Measurements from ENCODE around the gene SBK3. TPM values are rescaled to one million over a fixed set of nuclear protein-coding genes. Genes with fewer than 3 reads are reported as not detected.
A peak's percentile ranks its signal among the peaks of the same experiment; 100 is the strongest.

The SBK3 gene
- total RNA-seq, 1 donor from 2014 or later, result 3.3 TPM

- no peak for DNase-seq (ENCODE audit: low spot score)
- Mint-ChIP-seq H3K9me3 (no peaks in the 10 kb centered on the region), H3K36me3 (no peaks in the 10 kb centered on the region), H3K4me3 (no peak overlapping the region), H3K27me3 (ENCODE audit: insufficient read depth, low read depth) (peaks cover 4% of the 10 kb centered on the region), H3K4me1 (peaks cover 9% of the 10 kb centered on the region), H3K27ac (no peak overlapping the region)
- Histone ChIP-seq H3K27ac (no peak overlapping the region), H3K79me2 (ENCODE audit: low read depth) (no peaks in the 10 kb centered on the region), H2AFZ (replicated peaks) (no peak overlapping the region), H3K36me3 (no peaks in the 10 kb centered on the region), H3K4me2 (no peak overlapping the region), H3K4me1 (peaks cover 17% of the 10 kb centered on the region), H3K27me3 (no peaks in the 10 kb centered on the region), H3K9ac (no peak overlapping the region), H3K9me3 (ENCODE audit: low read depth) (no peaks in the 10 kb centered on the region), H3K4me3 (no peak overlapping the region), H3F3A (ENCODE audit: low read depth) (peaks cover 29% of the 10 kb centered on the region), H4K20me1 (ENCODE audit: low read depth) (no peaks in the 10 kb centered on the region)
- TF ChIP-seq EZH2 (IDR thresholded peaks at IDR 0.05), result no peak
- TF ChIP-seq EZH2phosphoT487 (IDR thresholded peaks at IDR 0.05), result no peak
- TF ChIP-seq, protein P1, sequence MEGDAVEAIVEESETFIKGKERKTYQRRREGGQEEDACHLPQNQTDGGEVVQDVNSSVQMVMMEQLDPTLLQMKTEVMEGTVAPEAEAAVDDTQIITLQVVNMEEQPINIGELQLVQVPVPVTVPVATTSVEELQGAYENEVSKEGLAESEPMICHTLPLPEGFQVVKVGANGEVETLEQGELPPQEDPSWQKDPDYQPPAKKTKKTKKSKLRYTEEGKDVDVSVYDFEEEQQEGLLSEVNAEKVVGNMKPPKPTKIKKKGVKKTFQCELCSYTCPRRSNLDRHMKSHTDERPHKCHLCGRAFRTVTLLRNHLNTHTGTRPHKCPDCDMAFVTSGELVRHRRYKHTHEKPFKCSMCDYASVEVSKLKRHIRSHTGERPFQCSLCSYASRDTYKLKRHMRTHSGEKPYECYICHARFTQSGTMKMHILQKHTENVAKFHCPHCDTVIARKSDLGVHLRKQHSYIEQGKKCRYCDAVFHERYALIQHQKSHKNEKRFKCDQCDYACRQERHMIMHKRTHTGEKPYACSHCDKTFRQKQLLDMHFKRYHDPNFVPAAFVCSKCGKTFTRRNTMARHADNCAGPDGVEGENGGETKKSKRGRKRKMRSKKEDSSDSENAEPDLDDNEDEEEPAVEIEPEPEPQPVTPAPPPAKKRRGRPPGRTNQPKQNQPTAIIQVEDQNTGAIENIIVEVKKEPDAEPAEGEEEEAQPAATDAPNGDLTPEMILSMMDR (IDR thresholded peaks at IDR 0.05), result no peak
These were observed 18.8 kb downstream of the SBK3 start for GRCh38 chr19:55526216-55527196.

DNA sequence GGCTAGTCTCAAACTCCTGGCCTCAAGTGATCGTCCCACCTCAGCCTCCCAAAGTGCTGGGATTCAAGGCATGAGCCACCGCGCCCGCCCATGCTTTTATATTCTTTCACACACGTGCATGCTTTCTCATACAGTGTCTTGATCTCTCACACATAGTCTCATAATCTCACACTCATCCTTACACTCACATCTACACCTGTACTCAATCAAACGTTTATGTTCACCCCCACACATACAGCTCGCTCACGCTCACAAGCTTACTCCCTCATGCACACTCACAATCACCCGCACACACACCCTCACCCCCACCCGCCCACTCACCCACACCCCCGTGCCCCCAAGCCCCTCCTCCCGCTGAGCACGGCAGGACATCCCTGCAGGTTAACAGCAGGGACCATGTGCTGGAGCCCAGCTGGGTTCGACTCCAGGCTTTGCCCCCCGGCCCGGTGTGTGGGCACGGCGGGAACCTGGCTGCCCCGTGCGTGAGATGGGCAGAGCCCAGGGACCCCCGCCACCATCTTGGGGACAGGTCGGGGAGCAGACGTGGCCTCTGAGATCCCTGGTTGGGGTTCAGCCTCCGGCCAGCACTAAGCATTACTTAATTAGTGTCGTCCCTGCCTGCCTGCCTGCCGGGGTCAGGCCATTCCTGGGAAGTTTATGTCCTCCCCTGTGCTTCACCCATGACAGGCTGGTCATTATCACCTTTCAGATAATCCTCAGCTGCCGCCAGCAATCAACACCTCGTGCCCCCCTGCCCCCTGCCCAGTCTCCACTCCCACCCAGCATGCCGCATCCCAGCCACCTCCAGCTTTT, 19.8 kb downstream of the SBK3 start:
- H3K4me3 ChIP-seq, result no peak overlapping the region
- peaks cover 29% of the 10 kb centered on the region for H3F3A ChIP-seq (ENCODE audit: low read depth)
- TF ChIP-seq EZH2phosphoT487 (IDR thresholded peaks at IDR 0.05) (no peak), EZH2 (IDR thresholded peaks at IDR 0.05) (no peak)
- TF ChIP-seq, protein P1 (IDR thresholded peaks at IDR 0.05), result no peak
- no peak overlapping the region for H3K9ac ChIP-seq
- H3K36me3 ChIP-seq, result no peaks in the 10 kb centered on the region
- DNase-seq (ENCODE audit: low spot score), result no peak
- H3K79me2 ChIP-seq (ENCODE audit: low read depth), result no peaks in the 10 kb centered on the region
- peaks cover 17% of the 10 kb centered on the region for H3K4me1 ChIP-seq
- H3K27ac Mint-ChIP-seq, result peak overlapping the region; percentile 11
- H3K27me3 ChIP-seq, result no peaks in the 10 kb centered on the region
- peaks cover 9% of the 10 kb centered on the region for H3K4me1 Mint-ChIP-seq
- H3K27ac ChIP-seq, result no peak overlapping the region
- peak overlapping the region; percentile 62 for H3K4me3 Mint-ChIP-seq
- H2AFZ ChIP-seq (replicated peaks), result no peak overlapping the region
- no peaks in the 10 kb centered on the region for H4K20me1 ChIP-seq (ENCODE audit: low read depth)
- H3K36me3 Mint-ChIP-seq, result no peaks in the 10 kb centered on the region
- H3K27me3 Mint-ChIP-seq (ENCODE audit: insufficient read depth, low read depth), result peaks cover 3% of the 10 kb centered on the region
- H3K9me3 Mint-ChIP-seq, result no peaks in the 10 kb centered on the region
- no peak overlapping the region for H3K4me2 ChIP-seq
- H3K9me3 ChIP-seq (ENCODE audit: low read depth), result no peaks in the 10 kb centered on the region

GRCh38 chr19:55520691-55521292, 24.6 kb downstream of the SBK3 start:
- no peak overlapping the region for H3K4me2 ChIP-seq
- H3K27me3 ChIP-seq, result peaks cover 5% of the 10 kb centered on the region
- H2AFZ ChIP-seq (replicated peaks), result no peak overlapping the region
- Mint-ChIP-seq H3K4me3 (no peak overlapping the region), H3K27ac (no peak overlapping the region), H3K36me3 (no peaks in the 10 kb centered on the region), H3K4me1 (peaks cover 7% of the 10 kb centered on the region), H3K9me3 (no peaks in the 10 kb centered on the region), H3K27me3 (ENCODE audit: insufficient read depth, low read depth) (peaks cover 8% of the 10 kb centered on the region)
- H3K79me2 ChIP-seq (ENCODE audit: low read depth), result no peaks in the 10 kb centered on the region
- H3K4me3 ChIP-seq, result no peak overlapping the region
- peaks cover 3% of the 10 kb centered on the region for H3F3A ChIP-seq (ENCODE audit: low read depth)
- peaks cover 4% of the 10 kb centered on the region for H3K4me1 ChIP-seq
- H3K9me3 ChIP-seq (ENCODE audit: low read depth), result no peaks in the 10 kb centered on the region
- H4K20me1 ChIP-seq (ENCODE audit: low read depth), result no peaks in the 10 kb centered on the region
- TF ChIP-seq, protein P1 (IDR thresholded peaks at IDR 0.05), result no peak
- no peak for TF ChIP-seq EZH2phosphoT487 (IDR thresholded peaks at IDR 0.05)
- TF ChIP-seq EZH2 (IDR thresholded peaks at IDR 0.05), result no peak
- no peak overlapping the region for H3K27ac ChIP-seq
- no peak overlapping the region for H3K9ac ChIP-seq
- DNase-seq (ENCODE audit: low spot score), result no peak
- H3K36me3 ChIP-seq, result no peaks in the 10 kb centered on the region

Measured in neural progenitor cell (in vitro differentiated cells).